Embryonic facial prominence (tissue), 1 donor: ENCODE data around the gene IL17RA.
"Not testable (repeated sequence)": the region's sequence is repeated elsewhere in the genome, so short reads cannot be mapped to it uniquely, and the experiment has no call there.

ENCODE experiments used
- DNase-seq: peaks from one replicate; pipeline ENCODE4 v3.0.0-alpha.2; 2016; ENCODE audit errors: extremely low spot score

Gene IL17RA

GRCh38 chr22:17084554-17085276, at the start of gene IL17RA:
Gene IL17RA (plus strand): TSS chr22:17085000. CDS start chr22:17085092, 92 bp downstream.
- peak; percentile 33 for DNase-seq

- no peak for DNase-seq
Measured at GRCh38 chr22:17035246-17035645, 49.6 kb upstream of the IL17RA start.

- DNase-seq = not testable (repeated sequence)
Measured at GRCh38 chr22:17035976-17036841, 48.6 kb upstream of the IL17RA start.

GRCh38 chr22:17036842-17037711, 47.7 kb upstream of the IL17RA start:
- not testable (repeated sequence) for DNase-seq

- no peak for DNase-seq
Measured at GRCh38 chr22:17043521-17043920, 41.3 kb upstream of the IL17RA start.

GRCh38 chr22:17046566-17047348, 38.0 kb upstream of the IL17RA start:
- no peak for DNase-seq

GRCh38 chr22:17047656-17048055, 37.1 kb upstream of the IL17RA start:
- DNase-seq = no peak

GRCh38 chr22:17056058-17056457, 28.7 kb upstream of the IL17RA start:
- no peak for DNase-seq

GRCh38 chr22:17056807-17057206, 28.0 kb upstream of the IL17RA start:
- no peak for DNase-seq

- peak; percentile 38 for DNase-seq
Measured at GRCh38 chr22:17057959-17058814, 26.6 kb upstream of the IL17RA start.

GRCh38 chr22:17060126-17060525, 24.7 kb upstream of the IL17RA start:
- DNase-seq = no peak

GRCh38 chr22:17063411-17064106, 21.2 kb upstream of the IL17RA start:
- DNase-seq = no peak

- no peak for DNase-seq
Measured at GRCh38 chr22:17064498-17065100, 20.2 kb upstream of the IL17RA start.

GRCh38 chr22:17065433-17065832, 19.4 kb upstream of the IL17RA start:
- DNase-seq = no peak

GRCh38 chr22:17072877-17073276, 11.9 kb upstream of the IL17RA start:
- no peak for DNase-seq

GRCh38 chr22:17074648-17075002, 10.2 kb upstream of the IL17RA start:
- DNase-seq = no peak

- DNase-seq = no peak
Measured at GRCh38 chr22:17077255-17077654, 7.5 kb upstream of the IL17RA start.

GRCh38 chr22:17079572-17079971, 5.2 kb upstream of the IL17RA start:
- no peak for DNase-seq

GRCh38 chr22:17083255-17083654, 1.5 kb upstream of the IL17RA start:
- no peak for DNase-seq
